ENCODE results near the gene MTREX.

MTREX gene

DNA sequence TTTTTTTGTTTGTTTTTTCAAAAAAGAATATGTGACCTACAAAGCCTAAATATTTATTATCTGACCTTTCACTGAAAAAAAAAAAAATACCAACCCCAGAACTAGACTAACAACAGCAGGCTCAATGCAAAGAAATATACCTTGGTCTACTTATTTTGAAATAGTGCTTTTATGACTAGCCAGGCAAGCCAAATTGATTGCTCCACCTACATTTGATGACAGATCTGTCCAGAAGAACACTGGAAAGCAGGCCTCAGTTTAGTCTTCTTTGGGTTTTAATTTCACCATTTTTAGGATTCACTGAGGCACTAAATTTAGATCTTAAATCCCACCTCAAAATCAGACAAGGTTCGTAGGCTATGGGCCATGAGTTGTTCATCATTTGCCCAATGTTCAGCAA is 129.7 kb downstream of the MTREX start:
- DNase-seq = no peak

DNA sequence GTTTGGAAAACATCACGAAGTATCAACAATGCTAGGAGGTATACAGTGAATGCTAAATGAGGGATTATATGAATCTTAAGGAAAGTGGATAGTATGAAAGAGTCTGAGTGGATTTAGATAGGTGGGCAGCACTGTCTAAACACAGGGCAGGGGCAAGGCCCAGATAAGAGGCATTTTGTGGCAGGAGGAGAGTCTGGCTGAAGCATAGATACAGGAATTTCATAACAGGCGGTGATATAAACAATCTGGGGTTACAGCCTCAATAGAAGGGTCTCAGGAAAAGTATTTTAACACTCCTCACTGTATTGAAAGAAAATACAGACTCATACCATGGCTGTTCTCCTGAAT is 130.0 kb downstream of the MTREX start:
- no peak for DNase-seq

DNA sequence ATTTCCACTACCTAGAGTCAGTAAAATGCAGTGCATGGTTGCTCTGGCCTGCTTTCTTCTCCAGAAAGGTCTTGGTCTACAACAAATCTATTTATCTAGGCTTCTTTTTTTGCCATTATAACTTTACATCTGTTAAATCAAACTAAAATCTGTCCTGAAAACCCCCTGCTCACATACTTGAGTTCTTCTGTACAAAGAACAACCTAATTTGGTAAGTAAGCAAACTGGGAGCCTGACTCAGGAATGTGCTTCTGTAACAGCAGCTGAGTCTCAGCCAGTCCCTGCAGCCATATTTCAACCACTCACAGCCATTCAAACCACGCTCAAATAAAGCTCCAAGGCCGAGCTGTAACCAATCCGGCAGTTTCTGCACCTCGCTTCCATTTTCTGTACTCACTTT is 131.2 kb downstream of the MTREX start:
- DNase-seq = no peak

DNA sequence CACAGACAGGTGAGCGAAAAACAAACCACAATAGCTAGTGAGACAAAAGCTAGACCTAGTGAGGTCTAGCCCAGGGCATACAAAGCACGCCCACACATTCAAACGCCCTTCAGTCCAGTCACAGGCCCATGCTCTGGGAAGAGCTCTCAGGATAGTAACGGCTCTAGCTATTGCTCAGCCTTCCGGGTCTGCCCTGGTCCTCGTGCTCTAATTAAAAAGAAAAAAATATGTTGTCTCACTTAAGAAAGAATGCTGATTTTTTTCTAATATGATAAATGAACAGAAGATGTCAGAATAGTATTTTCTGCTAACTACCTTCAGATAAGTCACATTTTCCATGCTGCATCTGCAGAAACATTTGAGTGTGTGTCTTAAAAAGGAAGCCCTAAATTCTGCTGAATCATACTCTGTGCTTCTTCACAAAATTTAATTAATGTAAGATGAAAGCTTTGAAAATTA is 132.4 kb downstream of the MTREX start:
- no peak for DNase-seq

DNA sequence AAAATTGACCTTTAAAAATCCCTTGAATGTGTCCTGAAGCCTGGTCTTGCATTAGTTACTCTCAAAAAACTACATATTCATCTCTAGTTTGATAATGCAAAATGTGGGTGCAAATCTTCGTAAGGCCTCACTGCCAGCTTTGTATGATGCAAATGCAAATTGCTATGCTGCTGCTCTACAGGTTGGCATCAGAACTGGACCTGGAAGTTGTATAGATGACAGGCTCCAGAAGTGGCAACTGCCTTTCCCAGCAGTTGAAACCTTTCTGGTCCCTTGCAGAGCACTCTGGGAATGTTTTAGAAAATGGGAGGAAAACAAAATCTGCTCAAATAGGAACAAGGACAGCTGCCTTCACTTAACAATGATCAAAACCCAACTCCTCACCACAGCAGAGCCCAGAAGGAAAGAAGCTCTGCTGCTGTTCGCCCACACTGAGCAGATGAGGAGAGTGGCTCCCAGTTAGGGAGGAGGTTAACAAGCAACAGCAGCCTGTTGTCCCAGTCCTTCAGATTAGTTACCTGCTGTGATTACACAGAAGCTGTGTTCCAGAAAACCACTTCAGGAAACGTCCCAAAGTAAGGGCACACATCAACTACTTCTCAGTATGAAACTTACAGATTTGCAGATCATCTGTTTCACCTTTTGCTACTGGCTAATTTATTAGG is 133.4 kb downstream of the MTREX start:
- no peak for DNase-seq

DNA sequence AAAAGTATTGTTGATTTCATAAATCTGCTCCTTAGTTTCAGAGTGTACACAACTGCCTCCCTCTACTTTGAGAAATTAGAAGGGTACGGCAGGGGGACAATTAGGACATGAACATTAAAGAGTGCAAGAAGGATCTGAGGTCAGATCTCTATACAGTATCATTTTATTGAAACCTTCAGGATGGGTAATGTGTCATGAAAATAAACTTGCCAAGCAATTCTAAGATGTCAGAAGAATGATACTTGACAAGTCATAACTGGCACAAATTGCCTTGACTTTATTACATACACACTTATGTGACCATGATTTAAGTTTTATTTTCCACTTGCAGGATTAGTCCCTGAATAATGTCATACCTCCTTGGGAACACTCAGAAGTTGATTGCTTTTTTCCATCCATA is 134.2 kb downstream of the MTREX start:
- no peak for DNase-seq

DNA sequence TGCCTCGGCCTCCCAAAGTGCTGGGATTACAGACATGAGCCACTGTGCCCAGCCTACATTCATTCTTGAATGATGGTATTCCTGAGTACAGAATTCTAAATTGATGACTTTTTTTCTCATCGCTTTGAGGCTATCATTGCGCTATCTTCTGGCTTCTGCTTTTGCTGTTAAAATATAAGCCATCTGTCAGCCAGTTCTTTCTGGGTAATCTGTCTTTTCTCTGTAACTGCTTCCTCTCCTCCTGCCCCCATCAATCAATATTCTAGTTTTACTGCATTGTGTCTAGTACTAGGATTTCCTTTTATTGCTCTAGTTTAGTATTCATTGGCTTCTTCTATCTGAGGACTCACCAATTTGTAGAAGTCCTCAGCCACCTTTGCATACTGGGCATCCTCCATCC is 138.0 kb downstream of the MTREX start:
- no peak for DNase-seq

DNA sequence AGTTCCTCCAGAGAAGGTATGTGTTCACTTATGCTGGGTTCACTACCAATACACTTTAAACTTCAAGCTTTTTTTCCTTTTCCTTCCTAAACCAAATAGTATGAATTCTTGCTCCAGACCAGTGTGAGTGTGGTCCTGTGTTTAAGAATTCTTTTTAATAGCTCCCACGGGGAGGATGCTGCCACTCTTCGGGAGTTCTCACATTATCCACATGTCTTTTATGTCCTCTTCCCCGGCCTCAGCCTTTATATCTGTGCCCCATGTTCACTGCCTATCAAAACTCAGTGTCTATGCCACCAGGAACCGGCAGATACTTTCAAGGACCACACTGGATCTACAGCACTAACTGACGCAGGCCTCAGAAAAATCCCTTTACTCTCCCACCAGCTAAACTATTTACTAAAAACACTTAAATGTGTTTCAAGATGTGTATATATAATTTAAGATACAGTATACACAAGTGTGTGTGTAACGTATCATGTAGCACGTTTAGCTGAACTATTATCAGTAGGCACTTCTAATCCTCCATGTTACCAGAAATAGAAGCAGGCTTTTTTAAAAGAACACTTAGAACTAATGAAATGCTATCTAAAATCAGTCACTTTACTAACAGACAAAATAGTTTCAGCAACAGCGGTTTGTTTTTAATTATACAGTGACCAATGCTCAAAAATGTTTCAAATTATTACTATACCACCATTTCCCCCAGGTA is 139.0 kb downstream of the MTREX start:
- DNase-seq = no peak

DNA sequence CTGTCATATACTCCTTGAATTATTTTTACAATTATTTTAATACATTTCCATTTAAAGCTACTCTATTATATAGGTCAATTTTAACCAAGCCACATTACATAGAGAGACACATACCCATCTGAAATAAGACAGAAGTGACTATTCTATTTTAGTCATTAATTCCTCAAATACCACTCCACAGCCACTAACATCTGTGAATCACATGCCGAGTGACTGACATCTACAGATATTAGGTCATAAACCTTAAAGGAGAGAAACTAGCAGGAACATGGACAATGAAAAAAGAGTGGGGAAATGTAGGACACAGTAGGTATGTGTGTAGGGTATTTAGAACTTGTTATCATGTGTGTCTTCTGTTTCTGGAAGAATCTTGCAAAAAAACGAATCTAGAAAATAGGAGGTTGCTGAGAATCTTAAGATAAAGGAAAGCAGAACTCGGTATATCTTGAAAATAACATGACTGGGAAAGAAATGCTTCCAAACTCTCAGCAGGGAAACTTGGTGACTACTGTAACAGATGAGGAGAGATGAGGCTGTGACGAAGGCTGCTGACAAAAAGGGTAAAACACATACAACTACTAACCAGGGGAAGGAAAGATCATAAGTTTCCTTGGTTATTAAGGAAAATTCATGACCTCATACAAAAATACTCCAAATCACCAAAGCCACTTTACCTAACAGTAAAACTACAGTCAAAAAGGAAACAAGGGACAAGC is 142.4 kb downstream of the MTREX start:
- DNase-seq = no peak

DNA sequence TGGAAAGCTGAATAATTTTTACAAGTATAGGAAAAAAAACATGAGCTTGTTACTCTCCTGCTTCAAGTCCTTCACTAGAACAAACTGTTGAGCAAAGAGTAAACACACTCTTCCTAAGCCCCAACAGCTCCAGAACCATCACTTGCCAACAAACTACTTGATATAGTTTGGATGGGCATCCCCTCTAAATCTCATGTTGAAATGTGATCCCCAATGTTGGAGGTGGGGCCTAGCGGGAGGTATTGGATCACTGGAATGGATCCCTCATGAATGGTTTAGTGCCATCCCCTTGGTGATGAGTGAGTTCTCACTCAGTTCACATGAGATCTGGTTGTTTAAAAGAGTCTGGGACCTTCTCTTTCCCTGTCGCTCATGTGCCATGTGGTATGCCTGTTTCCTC is 144.2 kb downstream of the MTREX start:
- DNase-seq = no peak

DNA sequence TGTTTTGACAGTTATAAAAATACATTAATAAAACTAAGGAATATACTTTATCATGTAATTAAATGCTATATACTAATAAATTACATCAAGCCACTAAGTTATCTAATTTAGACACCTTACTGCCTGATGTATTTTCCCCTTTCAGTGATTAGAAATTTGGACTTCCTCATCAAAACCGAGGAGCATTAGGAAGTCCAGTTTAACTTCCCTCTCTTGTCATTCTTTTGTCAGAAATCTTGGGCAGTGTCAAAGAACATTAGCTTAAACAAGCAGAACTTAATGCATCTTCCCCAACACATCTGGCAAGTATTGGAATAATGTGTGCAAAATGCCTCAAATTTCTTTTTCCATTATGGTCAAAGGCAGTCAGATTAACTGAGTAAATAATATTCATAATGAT is 145.4 kb downstream of the MTREX start:
- no peak for DNase-seq

DNA sequence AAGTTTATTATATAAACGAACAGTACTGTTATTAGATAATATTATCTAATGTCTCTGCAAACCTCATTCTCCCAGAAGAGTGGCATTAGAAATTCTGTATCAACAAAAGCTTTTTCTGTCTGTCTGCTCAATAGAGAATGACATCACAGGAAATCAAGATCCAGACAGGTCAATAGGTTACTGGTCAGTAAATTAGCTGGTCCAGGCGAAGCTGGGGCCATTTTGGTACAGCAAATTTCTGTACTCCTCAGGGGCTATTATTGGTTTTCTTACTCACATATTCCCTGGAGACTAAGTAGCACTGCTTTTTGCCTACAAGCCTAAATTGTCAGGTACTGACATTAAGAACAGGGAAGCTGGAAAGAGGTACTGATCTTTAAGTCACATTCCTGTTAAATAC is 146.5 kb downstream of the MTREX start:
- DNase-seq = no peak

DNA sequence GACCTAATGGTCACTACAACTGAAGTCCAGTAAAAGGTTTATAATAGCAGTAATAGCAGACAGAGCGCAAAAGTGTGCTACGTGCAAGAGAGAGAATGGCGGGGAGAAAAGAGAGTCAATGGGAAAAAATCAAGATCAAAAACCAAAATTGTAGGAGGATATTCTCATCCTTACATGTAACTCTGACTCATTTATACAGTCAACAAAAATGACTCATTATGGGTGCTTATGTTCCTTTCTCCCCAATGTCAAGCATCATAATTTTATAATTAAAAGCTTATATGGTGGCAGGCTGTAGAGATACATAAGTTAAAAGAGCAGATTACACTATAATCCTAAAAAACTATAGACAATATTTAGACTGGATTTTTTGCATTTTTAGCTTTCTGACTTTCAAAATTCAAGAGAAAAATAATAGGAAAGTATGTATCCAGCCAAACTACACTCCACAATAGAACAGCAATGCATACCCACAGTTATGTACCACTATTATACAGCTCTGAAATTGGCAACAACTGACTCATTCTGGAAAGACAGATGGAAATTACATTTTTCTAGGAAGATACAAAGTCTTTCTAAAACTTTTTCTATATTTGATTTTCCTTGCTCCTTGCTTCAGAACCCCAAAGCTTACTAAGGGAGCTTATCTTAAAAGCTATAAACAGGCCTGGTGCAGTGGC is 148.6 kb downstream of the MTREX start:
- DNase-seq = no peak

DNA sequence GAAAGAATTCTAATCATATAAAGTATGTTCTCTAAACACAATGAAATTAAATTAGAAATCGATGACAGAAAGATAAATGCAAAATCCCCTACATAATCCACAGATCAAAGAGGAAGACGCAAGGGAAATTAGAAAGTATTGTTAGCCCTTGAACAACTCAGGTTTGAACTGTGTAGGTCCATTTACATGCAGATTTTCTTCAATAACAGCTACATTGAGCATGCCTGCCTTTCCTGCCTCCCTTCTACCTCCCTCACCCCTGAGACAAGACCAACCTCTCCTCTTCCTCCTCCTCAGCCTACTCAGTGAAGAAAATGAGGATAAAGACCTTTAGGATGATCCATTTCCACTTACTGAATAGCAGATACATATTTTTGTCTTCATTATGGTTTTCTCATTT is 151.8 kb downstream of the MTREX start:
- DNase-seq = no peak

DNA sequence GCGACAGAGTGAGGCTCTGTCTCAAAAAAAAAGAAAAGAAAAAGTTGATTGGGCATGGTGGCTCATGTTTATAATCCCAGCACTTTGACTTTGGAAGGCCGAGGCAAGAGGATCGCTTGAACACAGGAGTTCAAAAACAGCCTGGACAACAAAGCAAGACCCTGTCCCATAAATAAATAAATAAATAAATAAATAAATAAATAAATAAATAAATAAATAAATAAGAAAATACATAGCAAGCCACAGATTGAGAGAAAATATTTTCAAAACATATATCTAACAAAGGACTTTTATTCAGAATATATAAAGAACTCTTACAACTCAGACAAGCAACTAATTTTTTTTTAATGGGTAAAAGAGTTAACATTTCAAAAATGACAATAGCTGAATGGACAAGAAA is 155.8 kb downstream of the MTREX start:
- DNase-seq = no peak

DNA sequence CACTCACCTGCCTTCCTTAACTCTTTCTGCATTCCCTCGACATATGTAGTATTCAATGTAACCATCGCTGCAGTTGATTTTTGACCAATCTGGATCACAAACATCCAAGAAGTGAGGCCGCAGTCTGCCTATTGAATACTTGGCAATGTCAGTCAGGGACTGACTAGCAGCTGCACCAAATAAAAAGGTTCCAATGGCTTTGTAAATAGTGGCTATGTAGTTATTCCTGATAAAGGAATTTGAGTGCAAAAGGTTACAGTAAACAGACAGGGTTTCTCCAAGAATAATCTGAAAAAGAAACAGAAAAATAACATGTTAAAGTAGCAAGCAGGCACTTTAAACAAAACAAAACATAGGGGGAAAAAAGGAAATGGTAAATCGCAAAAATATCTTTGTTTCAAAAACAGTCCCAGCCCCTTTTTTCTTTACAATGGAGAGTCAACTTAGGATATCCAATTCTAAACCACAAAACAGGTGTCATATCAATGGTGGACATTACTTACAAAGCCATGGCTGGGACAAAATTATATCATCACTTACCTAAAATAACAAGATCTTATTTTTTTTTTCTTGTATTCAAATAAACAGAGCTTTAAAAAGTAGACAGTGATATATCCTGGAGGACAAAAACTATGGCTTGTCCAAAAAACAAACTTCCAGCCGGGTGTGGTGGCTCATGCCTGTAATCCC is 160.2 kb downstream of the MTREX start:
- DNase-seq = no peak

DNA sequence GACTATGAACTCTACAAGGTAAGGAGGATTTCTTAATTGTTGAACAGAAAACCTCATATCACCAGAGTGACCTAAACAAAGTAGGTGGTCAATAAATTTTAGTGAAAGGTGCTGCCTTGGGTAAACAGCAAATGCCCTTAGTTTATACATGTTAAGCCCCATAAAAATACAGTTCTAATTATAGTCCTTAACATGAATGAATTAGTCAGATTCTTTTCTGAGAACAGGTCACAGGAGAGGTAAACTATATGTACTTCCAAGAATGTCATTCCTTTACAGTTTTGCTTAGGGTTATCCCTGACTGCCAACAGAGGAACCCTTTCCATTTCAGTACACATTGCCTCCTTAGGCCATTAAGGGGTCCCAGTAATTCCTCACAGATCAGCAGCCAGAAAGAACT is 162.1 kb downstream of the MTREX start:
- no peak for DNase-seq

DNA sequence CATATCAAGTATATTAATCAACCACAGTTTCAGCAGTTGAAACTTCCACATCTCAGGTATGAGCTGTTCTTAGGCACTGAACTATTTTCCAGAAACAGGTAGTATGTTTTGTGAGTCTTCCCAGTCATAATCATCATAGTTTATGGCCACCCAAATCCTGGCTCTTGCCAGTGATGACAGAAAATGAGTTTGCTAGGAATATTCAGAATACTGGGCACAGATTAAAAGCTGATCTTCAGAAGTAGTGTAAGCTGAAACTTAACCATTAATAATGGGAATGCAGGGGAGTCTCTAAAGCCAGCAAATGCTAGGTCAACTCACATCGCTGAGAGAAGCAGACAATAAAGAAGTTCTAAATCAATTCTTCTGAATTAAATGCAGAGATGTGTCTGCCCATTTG is 162.5 kb downstream of the MTREX start:
- no peak for DNase-seq

DNA sequence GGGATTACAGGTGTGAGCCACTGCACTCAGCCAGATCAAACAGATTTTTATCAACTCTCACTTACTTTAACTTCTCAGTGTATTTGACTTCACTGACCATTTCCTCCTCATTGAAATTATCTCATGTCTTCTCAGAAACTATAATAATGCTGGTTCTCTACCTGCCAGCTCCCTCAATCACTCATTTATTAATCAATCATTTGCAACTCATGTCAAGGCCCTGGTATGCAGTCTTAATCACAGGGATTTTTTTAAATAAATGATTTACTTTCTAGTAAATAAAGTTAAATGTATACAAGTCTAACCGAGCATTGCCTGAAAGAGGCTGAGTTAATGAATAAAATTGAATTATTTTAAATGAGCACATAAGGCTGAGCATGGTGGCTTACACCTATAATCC is 163.7 kb downstream of the MTREX start:
- DNase-seq = no peak

DNA sequence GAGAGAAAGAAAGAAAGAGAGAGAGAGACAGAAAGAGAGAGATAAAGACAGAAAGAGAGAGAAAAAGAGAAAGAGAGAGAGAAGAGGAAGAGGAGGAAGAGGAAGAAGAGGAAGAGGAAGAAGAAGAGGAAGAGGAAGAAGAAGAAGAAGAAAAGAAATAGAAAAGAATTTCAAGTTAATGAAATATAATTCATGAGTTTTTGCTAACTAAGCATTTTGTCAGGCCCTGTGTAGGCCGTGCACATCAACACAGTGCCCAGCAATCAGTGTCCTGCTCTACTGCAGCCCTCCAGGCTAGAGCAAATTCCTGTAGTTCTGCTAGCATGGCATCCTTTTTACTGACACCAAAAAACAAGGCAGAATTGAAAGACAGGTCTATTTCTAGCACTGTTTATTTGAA is 164.9 kb downstream of the MTREX start:
- no peak for DNase-seq
